GM18951 (cell line): ENCODE results near the gene PTAR1.

Source experiments
- POLR2A ChIP-seq: IDR thresholded peaks from 4 replicates; pipeline ENCODE4 v1.6.1; 2011; ENCODE audit warnings: mild to moderate bottlenecking; ENCODE audit not compliant: insufficient read length, insufficient read depth; ENCODE audit errors: extremely low read depth
- in situ Hi-C: fragments of 300-500 bp; cut with MboI; formaldehyde crosslinking; loops from one replicate; pipeline ENCODE4 v1.12.0; 2022; ENCODE audit warnings: low sequenced_read_pairs, mixed read lengths, inconsistent platforms; ENCODE audit not compliant: unreplicated experiment

PTAR1 gene

DNA sequence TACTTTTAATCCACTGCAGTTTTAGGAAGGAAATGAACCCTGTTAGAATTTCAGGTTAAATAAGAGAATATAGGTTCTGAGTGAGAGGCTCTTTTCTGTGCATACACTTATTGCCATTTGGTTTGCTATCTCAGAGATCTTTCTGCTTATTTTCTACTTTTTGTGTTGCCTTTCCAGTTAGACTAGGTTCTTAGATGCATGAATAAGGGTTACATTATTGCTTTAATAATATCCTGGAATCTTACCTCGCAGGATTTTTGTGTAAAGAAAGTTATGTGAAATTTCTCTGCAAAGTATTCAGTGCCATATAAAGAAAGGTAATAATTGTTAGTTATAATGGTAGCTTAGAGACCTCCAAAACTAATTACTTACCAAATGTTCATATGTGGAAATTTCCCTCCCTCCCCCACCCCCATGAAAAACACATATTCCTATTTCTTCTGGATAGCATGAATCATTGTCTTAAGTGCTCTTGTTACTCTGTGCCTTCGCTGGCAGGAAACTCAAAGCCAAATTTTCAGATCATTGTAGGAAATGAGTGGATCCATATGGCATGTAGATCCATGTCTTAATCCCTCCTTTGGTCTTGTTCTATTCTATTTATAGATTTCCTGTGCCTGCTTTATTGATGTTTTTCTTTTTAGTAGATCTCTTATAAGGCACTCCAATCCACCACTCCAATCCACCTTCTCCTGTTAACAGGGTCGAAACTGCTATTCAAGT lies 84.9 kb downstream of the PTAR1 start:
- TF ChIP-seq POLR2A: no peak
- in situ Hi-C loops: no loop called here

DNA sequence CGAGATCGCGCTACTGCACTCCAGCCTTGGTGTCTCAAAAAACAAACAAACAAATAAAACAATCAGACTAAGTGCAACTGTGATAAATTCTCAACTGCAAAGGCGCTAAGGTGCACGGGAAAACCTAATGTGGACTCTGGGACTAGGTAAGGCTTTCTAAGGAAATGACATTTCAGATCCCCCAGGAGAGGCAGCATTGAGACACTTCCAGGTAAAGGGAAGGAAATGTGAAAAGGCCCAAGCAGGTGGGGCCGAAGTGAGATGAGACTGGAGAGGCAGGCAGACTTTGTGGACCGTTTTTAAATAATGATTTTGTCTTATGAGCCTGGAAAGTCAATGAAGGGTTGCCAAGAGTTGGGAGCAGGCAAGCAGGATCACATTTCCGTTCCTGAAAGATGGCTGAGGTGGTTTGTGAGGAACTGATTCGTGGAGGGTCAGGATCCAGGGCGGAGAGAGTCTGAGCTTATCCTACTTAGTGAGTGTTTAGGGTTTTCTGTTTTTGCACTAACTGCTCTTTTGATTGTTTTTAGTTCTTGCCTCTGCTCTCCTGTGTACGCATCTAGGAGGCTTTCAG lies 85.6 kb downstream of the PTAR1 start:
- in situ Hi-C loops: no loop called here
- TF ChIP-seq POLR2A: no peak

DNA sequence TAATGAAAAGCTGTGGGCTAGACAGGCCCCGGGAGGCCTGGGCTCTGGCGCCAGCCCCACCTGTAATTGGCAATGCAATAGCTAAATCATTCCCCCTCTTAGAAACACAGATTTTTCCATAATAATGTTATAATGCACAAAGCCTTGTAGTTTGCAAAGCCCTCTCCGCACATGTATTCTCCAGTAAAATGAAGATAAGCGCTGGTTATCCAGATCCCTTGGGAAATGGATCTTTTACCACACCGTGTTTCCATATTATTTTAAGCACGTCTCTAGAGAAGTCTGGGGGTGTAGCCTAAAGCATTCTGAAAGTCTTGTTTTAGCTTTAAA lies 86.5 kb downstream of the PTAR1 start:
- no peak for TF ChIP-seq POLR2A
- in situ Hi-C loops: no loop called here

DNA sequence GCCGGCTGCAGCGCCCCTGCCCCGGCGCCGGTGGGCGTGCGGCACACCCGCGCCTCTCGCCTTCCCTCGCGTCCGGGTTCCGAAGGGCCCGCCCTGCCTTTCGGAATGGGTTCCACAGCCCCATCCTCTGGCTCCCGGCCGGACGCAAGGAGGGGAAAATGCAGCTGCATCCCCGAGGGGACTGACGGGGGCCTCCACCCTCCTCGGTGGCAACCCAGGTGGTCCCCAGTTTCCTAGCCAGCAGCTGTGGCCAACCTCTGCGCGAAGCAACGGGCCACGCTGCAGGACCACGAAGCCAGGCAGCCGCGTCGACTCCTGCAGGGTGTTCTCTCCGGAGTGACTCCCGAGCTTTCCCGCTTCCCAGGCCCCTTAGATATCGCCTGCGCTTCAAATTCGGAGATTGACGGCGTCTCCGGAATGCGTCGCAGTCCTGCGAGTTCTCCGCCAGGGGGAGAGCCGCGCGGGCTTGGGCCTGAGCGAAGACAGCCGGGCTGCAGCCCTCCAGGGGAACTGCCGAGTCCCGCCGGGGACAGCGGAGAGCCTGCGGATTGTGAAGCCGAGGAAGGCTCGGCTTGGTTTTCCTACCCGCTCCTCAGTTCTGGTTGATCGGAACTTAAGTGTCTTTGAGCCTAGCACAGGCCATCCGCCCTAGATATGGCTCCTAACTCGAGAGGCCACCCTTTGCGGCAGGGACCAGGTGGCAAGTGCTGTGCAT lies 87.1 kb downstream of the PTAR1 start:
- in situ Hi-C loops: no loop called here
- TF ChIP-seq POLR2A: no peak

DNA sequence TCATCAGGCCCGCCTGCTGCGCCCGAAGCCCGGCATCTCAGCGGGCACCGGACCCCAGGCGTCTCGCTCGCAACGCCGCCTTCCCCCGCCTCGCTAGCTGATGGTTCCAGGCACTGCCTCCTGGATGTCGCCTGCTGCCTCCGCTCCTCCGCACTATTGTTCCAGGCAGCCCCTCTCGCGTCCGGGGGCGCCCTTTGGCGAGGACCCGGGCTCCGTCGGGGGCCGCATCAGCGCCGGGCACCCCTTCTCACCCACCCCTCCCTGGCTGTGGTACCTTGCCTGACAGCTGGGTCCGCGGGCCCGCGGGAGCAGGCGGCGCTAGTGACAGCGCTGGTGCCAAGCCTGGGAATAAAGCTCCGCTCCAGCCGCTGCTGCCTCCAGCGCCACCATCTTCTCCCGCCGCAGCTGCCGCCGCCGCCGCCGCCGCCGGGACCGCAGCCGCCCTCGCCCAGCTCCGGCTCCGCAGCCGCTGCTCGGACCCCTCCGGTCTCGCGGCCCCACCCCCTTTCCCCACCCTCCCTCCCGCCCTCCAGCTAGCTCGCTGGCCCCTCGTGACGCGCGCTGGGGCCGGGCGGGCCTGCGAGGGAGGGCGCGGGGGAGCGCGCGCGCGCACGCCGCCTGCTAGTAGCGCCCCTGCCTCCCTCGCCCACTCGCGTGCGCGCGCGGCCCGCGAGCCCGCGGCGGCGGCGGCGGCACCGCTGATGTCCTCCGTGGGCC lies 87.8 kb downstream of the PTAR1 start, which contains the start of gene APBA1:
Gene APBA1, minus strand, starts transcription at position 493 of the 717 bp plus-strand sequence.
- in situ Hi-C loops: no loop called here
- TF ChIP-seq POLR2A: no peak

DNA sequence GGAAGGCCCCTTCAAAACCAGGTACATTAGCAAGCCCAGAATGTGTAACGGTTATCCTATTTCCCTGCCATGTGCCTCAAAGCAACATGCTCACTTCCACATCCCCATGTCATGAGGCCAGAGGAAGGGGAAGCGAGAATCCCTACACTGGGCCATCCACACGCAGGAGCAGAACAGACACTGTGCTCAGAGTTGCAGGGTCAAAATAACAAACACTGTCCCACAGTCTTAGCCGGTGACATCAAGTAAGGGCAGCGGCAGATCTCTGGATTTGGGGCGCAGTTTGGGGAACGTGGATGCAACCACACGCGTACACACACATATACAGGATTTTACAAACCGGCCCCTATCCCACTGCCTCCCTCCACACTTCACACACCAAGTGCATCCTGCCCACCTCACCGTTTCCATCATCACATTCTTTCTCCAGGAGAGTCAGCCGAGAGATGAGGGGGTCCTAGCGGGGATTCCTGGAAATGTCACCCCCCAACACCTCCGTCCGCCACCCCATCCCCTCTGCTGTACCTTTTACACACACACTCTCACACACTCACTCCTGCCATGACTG lies 88.4 kb downstream of the PTAR1 start:
- in situ Hi-C loops: no loop called here
- TF ChIP-seq POLR2A: no peak

DNA sequence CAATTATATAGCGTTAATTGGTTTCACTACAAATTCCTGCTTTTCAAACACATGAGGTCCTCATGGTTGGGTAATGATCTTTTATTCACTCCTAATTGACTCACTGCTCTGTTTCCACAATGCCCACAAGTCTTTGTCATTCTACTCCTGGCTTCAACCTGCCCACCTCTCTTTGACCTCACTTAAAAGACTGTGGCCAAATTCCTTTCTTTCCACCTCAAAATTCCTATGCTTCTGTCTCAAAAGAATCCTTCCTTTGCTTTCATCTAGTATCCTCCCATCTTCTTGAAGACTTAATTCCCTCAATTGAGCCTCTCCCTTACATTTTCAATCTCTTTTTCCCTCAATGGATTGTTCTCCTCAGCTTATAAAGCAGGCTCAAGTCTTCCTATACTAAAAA lies 92.5 kb downstream of the PTAR1 start:
- in situ Hi-C loops: no loop called here
- no peak for TF ChIP-seq POLR2A

DNA sequence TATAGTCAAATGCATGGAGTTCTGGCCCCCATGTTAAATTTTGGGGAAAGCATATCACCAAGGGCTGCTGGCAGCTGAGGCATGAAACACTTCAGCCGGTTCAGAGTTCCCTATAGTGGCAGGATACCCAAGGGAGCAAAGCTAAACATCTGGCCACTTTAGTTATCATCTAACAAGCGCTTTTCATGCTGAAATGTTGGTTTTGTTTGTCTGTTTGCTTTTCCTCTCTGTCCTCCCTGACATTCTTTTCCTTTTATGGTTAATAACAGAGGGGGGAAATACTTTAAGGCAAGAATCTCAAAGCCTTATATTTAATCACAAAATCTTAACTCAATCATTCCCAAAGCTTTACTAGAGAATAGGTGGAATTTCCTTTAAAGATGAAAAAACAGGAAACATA lies 99.5 kb downstream of the PTAR1 start:
- no peak for TF ChIP-seq POLR2A
- in situ Hi-C loops: no loop called here
